HepG2 (cell line): ENCODE results near the gene SERINC4. TPM values are rescaled to one million over a fixed set of nuclear protein-coding genes. Genes with fewer than 3 reads are reported as not detected.
A peak's percentile ranks its signal among the peaks of the same experiment; 100 is the strongest.

Source experiments
- ATF3 ChIP-seq: sonication (generic); formaldehyde crosslinking; IDR thresholded peaks from 2 replicates; pipeline ENCODE4 v1.4.0; 2020; ENCODE audit warnings: missing genetic modification reagents
- FOXO1 ChIP-seq: sonication (generic); formaldehyde crosslinking; IDR thresholded peaks from 2 replicates; pipeline ENCODE4 v1.4.0; 2020; ENCODE audit warnings: missing genetic modification reagents
- HMG20B ChIP-seq: conservative IDR thresholded peaks from 2 replicates; pipeline ENCODE4 v1.6.1; 2016; ENCODE audit warnings: missing genetic modification reagents, missing compliant biosample characterization
- HOXA9 ChIP-seq: sonication (generic); formaldehyde crosslinking; IDR thresholded peaks from 2 replicates; pipeline ENCODE4 v1.8.1; 2022; ENCODE audit warnings: missing genetic modification reagents, mild to moderate bottlenecking, moderate library complexity, borderline replicate concordance
- KAT2B ChIP-seq: fragments of 150-350 bp; IDR thresholded peaks from 2 replicates; pipeline ENCODE4 v1.6.1; 2014; ENCODE audit warnings: low read depth, low read length, borderline replicate concordance
- MLX ChIP-seq: IDR thresholded peaks from 2 replicates; pipeline ENCODE4 v1.6.1; 2016
- MTF2 ChIP-seq: sonication (generic); formaldehyde crosslinking; IDR thresholded peaks from 2 replicates; pipeline ENCODE4 v1.5.0; 2020; ENCODE audit warnings: missing genetic modification reagents, borderline replicate concordance
- NFE2 ChIP-seq: sonication (generic); formaldehyde crosslinking; IDR thresholded peaks from 2 replicates; pipeline ENCODE4 v1.4.0; 2020; ENCODE audit warnings: missing genetic modification reagents
- NFKBIZ ChIP-seq: IDR thresholded peaks from 2 replicates; pipeline ENCODE4 v1.6.1; 2018; ENCODE audit warnings: missing genetic modification reagents, missing compliant biosample characterization
- PPARG ChIP-seq: conservative IDR thresholded peaks from 2 replicates; pipeline ENCODE4 v1.6.1; 2016; ENCODE audit warnings: missing biosample characterization, missing genetic modification reagents
- SAFB2 ChIP-seq: sonication (generic); formaldehyde crosslinking; IDR thresholded peaks from 2 replicates; pipeline ENCODE4 v1.5.1; 2020; ENCODE audit warnings: missing genetic modification reagents, low read depth, mild to moderate bottlenecking, borderline replicate concordance
- SATB2 ChIP-seq: sonication (generic); formaldehyde crosslinking; IDR thresholded peaks from 2 replicates; pipeline ENCODE4 v1.5.0; 2020; ENCODE audit warnings: missing genetic modification reagents
- SMAD9 ChIP-seq: sonication (generic); formaldehyde crosslinking; IDR thresholded peaks from 2 replicates; pipeline ENCODE4 v1.5.1; 2020; ENCODE audit warnings: mild to moderate bottlenecking, missing genetic modification reagents
- SRSF4 ChIP-seq: fragments of 200-400 bp; formaldehyde crosslinking; IDR thresholded peaks from one replicate; pipeline ENCODE4 v1.6.1; 2018; ENCODE audit warnings: mild to moderate bottlenecking, low read depth, low read length, moderate library complexity; ENCODE audit not compliant: poor library complexity, severe bottlenecking
- TCF7L2 ChIP-seq: IDR thresholded peaks from 2 replicates; pipeline ENCODE4 v1.6.1; 2011; ENCODE audit warnings: mild to moderate bottlenecking, low read depth, low read length, moderate library complexity
- TSC22D2 ChIP-seq: sonication (generic); formaldehyde crosslinking; IDR thresholded peaks from 2 replicates; pipeline ENCODE4 v1.5.1; 2020; ENCODE audit warnings: missing genetic modification reagents, mild to moderate bottlenecking, borderline replicate concordance
- ZKSCAN5 ChIP-seq: sonication (generic); formaldehyde crosslinking; IDR thresholded peaks from 2 replicates; pipeline ENCODE4 v1.5.1; 2020; ENCODE audit warnings: mild to moderate bottlenecking, missing genetic modification reagents
- ZMYM4 ChIP-seq: sonication (generic); formaldehyde crosslinking; IDR thresholded peaks from 2 replicates; pipeline ENCODE4 v1.8.1; 2023; ENCODE audit warnings: mild to moderate bottlenecking, missing genetic modification reagents
- ZNF124 ChIP-seq: sonication (generic); formaldehyde crosslinking; IDR thresholded peaks from 2 replicates; pipeline ENCODE4 v1.4.0; 2020; ENCODE audit warnings: missing genetic modification reagents
- ZNF225 ChIP-seq: sonication (generic); formaldehyde crosslinking; IDR thresholded peaks from 2 replicates; pipeline ENCODE4 v1.4.0; 2020; ENCODE audit warnings: mild to moderate bottlenecking, missing genetic modification reagents
- ZNF335 ChIP-seq: sonication (generic); formaldehyde crosslinking; IDR thresholded peaks from 2 replicates; pipeline ENCODE4 v1.4.0; 2020; ENCODE audit warnings: missing genetic modification reagents
- ZNF549 ChIP-seq: sonication (generic); formaldehyde crosslinking; IDR thresholded peaks from 2 replicates; pipeline ENCODE4 v1.5.0; 2020; ENCODE audit warnings: missing genetic modification reagents
- ZNF639 ChIP-seq: conservative IDR thresholded peaks from 2 replicates; pipeline ENCODE4 v1.6.1; 2018; ENCODE audit warnings: missing genetic modification reagents
- ZNF740 ChIP-seq: sonication (generic); formaldehyde crosslinking; IDR thresholded peaks from 2 replicates; pipeline ENCODE4 v1.4.0; 2020; ENCODE audit warnings: missing genetic modification reagents
- polyA plus RNA-seq, 8 experiments: library from polyadenylated mRNA; depleted of rRNA in 3 of 8; stranded (reverse) in 7 of 8; unstranded in 1 of 8; fragments of >200 nt; fragmentation: Illumina TruSeq in 4 of 8; extraction: Trizol in 4 of 8; gene quantifications; 2 replicates each; pipeline versions ENCODE4 v1.2.1 to v1.2.3, GENCODE V29; 2011 to 2016; ENCODE audit warnings: low read depth in 4 of 8, missing spikeins in 1 of 8, mixed read lengths in 1 of 8; ENCODE audit not compliant: insufficient read depth in 1 of 8
- total RNA-seq, 5 experiments: library from RNA; depleted of rRNA; stranded (reverse); fragments of >200 nt; fragmentation: Illumina TruSeq; extraction: Trizol; gene quantifications; 2 replicates each; pipeline ENCODE4 v1.2.3, GENCODE V29; 2016; ENCODE audit warnings: low read depth in 1 of 5
- TF ChIP-seq, protein P1 (sequence below): sonication (generic); formaldehyde crosslinking; IDR thresholded peaks from 2 replicates; pipeline ENCODE4 v1.5.0; 2020; ENCODE audit warnings: missing genetic modification reagents
- TF ChIP-seq, protein P2 (sequence below): sonication (generic); formaldehyde crosslinking; conservative IDR thresholded peaks from 2 replicates; pipeline ENCODE4 v1.5.0; 2020; ENCODE audit warnings: missing genetic modification reagents

The SERINC4 gene
- total and polyA plus RNA-seq, 2 of the 13 experiments (the other 11 are each of a cell fraction or from before 2014, with no cell fraction given), result not detected

GRCh38 chr15:43824302-43825246 is 24.6 kb upstream of the SERINC4 start, which contains the start of gene MFAP1 (continued):
- TF ChIP-seq ZNF740 (no peak), ZMYM4 (CRISPR knock-in tag) (peak; percentile 71; the same call in 1 of the 2 replicates), SRSF4 (no peak), ATF3 (no peak), SAFB2 (CRISPR knock-in tag) (peak; percentile 82; the same call in 1 of the 2 replicates), KAT2B (no peak), ZNF124 (peak; percentile 59; the same call in 1 of the 2 replicates), HOXA9 (CRISPR knock-in tag) (no peak), ZNF225 (CRISPR knock-in tag) (peak; percentile 48; the same call in 1 of the 2 replicates), MTF2 (CRISPR knock-in tag) (no peak), MLX (CRISPR knock-in tag) (no peak), HMG20B (CRISPR knock-in tag) (no peak), SMAD9 (CRISPR knock-in tag) (no peak), FOXO1 (CRISPR knock-in tag) (no peak), TSC22D2 (CRISPR knock-in tag) (no peak; the same call in 1 of the 2 replicates), SATB2 (CRISPR knock-in tag) (no peak), ZNF335 (CRISPR knock-in tag) (0 out of 2 replicates have a peak, but pooled peaks have one; percentile 58), ZNF549 (CRISPR knock-in tag) (no peak), PPARG (CRISPR knock-in tag) (no peak), ZNF639 (CRISPR knock-in tag) (peak; percentile 74), ZKSCAN5 (CRISPR knock-in tag) (no peak), NFE2 (no peak), TCF7L2 (no peak), NFKBIZ (CRISPR knock-in tag) (no peak)
- TF ChIP-seq, protein P1, sequence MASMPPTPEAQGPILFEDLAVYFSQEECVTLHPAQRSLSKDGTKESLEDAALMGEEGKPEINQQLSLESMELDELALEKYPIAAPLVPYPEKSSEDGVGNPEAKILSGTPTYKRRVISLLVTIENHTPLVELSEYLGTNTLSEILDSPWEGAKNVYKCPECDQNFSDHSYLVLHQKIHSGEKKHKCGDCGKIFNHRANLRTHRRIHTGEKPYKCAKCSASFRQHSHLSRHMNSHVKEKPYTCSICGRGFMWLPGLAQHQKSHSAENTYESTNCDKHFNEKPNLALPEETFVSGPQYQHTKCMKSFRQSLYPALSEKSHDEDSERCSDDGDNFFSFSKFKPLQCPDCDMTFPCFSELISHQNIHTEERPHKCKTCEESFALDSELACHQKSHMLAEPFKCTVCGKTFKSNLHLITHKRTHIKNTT, result no peak
- TF ChIP-seq, protein P2, sequence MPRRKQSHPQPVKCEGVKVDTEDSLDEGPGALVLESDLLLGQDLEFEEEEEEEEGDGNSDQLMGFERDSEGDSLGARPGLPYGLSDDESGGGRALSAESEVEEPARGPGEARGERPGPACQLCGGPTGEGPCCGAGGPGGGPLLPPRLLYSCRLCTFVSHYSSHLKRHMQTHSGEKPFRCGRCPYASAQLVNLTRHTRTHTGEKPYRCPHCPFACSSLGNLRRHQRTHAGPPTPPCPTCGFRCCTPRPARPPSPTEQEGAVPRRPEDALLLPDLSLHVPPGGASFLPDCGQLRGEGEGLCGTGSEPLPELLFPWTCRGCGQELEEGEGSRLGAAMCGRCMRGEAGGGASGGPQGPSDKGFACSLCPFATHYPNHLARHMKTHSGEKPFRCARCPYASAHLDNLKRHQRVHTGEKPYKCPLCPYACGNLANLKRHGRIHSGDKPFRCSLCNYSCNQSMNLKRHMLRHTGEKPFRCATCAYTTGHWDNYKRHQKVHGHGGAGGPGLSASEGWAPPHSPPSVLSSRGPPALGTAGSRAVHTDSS (CRISPR knock-in tag), result no peak
